ENCODE measurements around the gene RRP9. TPM values are rescaled to one million over a fixed set of nuclear protein-coding genes. Genes with fewer than 3 reads are reported as not detected.
A peak's percentile ranks its signal among the peaks of the same experiment; 100 is the strongest.

The RRP9 gene
- polyA plus RNA-seq, 3 donors: 18.0 to 22.6 (median 20.3) TPM

DNA sequence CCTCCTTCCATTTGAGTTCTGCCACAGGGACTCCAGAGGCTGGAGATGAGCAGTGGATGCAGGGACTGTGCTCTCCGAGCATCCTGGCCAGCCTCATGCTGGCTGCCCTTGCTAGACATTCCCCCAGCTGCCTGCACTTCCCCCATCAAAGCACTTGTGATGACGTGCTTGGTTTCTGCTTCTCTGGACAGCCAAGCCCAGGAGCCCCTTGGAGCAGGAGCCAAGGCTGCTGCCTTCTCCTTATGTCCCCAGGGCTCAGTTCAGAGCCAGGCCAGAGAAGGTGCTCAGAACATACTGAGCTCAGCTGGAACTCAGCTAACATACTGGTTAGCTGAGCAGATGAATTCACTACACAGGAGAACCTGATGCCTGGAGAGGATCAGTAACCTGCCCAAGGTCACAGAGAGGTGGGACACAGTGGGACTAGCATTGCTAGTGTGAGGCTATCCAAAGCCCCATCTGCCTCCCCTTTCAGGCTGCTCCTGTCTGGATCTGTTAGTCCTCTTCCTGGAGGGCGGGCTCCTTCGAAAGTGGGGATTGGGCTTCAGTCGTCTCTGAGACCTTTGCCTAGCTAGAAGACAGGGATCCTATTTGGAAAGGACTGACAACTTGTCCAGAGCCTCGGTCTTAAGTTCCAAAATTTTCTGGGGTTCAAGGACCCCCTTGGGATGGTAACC is 21.3 kb upstream of the RRP9 start:
- no peak for DNase-seq (ENCODE audit: extremely low read depth in 1 of 11, low read depth in 9 of 11, low spot score in 4 of 11)

DNA sequence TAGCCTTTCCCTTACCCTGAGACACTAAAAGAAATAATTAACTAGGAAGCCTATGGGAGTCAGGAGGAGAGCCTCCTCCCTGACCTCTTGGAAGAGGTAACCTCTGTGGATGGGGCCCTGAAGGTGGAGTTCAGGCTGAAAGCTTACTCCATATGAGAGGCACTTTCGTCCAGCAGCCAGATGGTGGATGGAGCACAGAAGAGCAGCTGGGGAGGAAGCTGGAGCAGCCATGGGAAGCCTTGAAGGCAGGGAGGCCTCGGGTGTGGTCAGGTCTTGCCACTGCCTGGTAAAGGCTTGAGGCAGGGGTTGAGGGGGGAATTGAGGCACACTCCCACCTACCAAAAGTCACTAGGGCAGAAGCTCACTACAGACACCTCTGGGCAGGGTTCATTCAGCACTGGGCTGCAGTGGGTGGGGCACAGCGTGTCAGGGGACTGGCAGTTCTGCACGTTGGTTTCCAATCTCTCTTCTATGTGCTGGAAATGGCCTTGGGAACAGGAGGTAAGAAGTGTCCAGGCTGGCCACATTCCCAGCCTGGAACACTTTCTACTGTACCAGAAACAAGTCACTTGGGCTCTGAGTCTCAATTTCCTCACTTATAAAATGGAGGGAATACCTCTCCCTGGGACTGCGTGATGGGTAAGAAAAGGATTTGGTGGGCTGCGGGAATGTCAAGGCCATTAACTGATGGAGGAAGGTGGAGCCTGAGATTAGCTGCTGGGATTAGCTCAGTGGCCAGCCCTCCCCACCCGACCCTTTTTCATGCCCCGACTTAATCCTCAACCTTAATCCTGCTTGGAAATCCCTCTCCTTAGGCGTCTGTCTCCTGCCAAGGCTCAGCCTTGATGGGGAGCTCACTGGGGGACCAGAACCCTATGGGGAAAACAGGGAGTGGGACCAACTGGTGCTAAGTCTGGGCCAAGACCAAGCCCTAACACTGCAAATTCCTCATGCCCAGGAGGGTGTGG is 20.2 kb upstream of the RRP9 start:
- no peak for DNase-seq (ENCODE audit: extremely low read depth in 1 of 11, low read depth in 9 of 11, low spot score in 4 of 11)

DNA sequence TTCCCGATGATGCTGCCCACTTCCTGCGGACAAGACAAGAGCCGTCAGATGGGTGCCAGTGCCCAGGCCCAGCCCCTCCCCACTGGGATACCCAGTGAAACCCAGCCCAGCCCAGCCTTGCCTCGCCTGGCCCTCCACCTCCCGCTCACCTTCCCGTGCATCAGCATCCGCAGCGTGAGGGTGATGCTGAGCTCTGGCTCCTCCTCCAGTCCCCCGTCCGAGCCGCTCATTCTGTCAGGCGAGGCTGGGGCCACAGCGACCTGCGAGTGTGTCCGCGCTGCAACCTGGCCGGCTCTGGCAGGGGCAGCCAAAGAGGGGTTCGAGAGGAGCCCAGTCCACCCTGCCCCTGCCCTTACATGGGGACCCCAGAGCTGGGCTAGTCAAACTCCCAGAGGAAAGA is 19.3 kb upstream of the RRP9 start:
- no peak for DNase-seq (ENCODE audit: extremely low read depth in 1 of 11, low read depth in 9 of 11, low spot score in 4 of 11)

DNA sequence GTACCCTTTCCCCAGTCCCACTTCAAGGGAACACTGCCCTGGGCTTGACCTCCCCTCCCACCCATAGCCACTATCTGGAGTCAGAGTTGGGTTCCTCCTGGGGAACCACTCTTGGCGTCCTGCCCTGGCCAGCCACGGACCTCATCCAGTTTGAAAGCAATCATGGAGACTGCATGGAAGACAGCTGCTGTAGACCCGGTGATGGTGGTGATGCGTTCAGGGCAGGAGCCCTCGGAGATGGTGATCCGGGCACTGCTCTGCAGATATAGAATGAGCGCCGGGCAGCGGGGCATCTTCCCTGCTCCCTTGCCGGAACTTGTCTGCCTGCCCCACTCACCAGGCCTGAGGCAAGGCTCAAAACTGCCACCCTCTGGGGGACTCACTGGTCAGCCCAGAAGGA is 18.7 kb upstream of the RRP9 start:
- no peak for DNase-seq (ENCODE audit: extremely low read depth in 1 of 11, low read depth in 9 of 11, low spot score in 4 of 11)

DNA sequence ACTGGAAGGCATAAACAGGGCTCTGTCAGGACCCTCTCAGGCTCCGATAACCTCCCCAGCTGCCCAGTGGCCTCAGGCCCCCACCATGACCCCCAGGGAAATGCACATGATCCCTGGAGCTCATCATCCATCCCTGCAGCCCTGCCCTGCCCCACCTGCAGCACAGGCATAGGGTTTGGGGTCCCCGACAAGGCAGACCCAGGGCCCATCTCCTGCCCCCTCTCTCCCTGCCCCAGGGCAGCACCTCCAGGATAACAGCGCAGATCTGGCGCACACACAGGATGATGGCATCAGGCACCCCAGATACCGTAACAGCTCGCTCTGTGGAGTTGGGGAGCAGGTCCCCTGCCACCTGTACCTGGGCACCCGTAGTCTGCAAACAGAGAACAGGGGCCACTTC is 17.9 kb upstream of the RRP9 start:
- no peak for DNase-seq (ENCODE audit: extremely low read depth in 1 of 11, low read depth in 9 of 11, low spot score in 4 of 11)

DNA sequence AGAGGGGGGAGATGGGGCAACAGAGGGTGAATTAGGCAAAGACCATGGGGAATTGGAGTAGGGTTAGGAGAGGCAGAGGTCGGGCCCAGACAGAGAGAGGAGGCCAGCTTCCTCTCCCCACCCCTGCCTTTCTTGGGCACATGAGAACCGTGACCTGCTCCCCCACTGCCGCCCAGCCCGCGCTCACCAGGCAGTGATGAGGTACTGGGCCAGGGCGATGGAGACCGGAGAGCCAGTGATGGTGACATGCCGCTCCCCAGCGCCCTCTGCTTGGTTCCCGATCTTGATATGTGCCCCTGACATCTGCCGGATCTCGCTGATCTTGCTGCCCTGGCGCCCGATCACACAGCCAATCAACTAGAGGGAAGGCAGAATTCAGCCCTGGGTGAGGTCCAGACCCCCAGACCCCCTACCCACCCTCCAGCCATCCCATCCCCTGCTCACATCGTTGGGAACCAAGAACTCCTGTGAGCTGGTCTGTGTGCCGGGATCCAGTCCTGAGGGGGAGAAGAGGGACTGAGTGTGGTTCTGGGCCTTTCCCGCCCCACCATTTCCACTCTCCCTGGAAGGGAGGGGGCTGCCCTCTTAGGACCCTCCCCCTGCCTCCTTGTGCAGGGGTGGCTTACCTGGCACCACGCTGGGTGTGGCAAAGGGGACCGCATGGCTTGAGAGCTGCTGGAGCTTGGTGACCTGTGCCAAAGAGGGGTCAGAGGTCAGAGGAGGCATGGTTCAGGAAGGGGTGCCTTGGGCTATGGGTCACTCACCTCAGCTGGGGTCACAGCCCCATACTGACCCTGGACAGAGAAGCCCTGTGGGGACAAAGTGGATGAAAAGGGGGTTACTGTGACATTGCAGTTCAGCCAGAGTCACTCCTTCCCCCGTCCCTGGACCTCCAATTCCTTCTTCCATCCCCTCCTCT is 17.2 kb upstream of the RRP9 start:
- no peak for DNase-seq (ENCODE audit: extremely low read depth in 1 of 11, low read depth in 9 of 11, low spot score in 4 of 11)

DNA sequence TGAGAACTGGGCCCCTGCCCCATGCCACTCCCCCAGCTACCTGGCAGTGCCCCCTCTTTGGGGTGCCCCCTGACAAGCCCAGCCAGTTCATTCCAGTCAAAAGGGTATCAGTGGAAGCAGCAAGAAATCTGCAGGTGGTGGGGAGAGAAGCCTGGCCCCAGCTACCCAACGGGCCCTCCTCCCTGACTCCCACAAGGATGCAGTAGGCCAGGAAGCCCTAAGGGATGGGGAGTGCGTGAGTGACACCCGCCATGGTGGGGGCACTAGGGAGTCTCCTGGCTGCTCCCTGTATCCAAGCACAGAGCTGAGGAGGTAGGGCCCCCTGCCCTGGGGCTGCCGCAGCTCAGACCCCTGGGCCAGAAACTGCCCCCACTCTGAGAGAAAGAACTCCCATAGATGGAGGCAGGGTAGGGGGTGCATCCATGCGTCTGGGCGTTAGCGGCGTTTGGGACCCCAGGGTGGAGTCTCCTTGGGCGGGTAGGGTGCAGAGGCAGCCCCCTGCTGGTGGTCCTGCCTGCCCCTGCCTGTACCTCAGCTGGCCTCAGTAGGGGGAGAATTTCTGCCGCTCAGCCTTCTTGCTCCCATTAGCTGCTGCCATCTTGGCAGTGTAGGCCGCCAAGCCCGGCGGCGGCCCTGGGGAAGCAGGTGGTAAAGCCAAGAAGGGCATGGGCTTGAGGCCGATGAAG is 16.0 kb upstream of the RRP9 start:
- no peak for DNase-seq (ENCODE audit: extremely low read depth in 1 of 11, low read depth in 9 of 11, low spot score in 4 of 11)

DNA sequence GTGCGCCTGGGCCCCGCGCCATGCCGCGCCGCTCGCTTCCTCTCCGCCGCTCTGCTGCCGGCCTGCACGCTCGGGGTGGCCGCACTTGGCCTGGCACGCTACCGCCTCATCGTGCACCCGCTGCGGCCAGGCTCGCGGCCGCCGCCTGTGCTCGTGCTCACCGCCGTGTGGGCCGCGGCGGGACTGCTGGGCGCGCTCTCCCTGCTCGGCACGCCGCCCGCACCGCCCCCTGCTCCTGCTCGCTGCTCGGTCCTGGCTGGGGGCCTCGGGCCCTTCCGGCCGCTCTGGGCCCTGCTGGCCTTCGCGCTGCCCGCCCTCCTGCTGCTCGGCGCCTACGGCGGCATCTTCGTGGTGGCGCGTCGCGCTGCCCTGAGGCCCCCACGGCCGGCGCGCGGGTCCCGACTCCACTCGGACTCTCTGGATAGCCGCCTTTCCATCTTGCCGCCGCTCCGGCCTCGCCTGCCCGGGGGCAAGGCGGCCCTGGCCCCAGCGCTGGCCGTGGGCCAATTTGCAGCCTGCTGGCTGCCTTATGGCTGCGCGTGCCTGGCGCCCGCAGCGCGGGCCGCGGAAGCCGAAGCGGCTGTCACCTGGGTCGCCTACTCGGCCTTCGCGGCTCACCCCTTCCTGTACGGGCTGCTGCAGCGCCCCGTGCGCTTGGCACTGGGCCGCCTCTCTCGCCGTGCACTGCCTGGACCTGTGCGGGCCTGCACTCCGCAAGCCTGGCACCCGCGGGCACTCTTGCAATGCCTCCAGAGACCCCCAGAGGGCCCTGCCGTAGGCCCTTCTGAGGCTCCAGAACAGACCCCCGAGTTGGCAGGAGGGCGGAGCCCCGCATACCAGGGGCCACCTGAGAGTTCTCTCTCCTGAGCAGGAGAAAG is 14.4 kb upstream of the RRP9 start:
- peak in 3 of 11 donors; percentile 38 to 57 (median 53) for DNase-seq (ENCODE audit: extremely low read depth in 1 of 11, low read depth in 9 of 11, low spot score in 4 of 11)

DNA sequence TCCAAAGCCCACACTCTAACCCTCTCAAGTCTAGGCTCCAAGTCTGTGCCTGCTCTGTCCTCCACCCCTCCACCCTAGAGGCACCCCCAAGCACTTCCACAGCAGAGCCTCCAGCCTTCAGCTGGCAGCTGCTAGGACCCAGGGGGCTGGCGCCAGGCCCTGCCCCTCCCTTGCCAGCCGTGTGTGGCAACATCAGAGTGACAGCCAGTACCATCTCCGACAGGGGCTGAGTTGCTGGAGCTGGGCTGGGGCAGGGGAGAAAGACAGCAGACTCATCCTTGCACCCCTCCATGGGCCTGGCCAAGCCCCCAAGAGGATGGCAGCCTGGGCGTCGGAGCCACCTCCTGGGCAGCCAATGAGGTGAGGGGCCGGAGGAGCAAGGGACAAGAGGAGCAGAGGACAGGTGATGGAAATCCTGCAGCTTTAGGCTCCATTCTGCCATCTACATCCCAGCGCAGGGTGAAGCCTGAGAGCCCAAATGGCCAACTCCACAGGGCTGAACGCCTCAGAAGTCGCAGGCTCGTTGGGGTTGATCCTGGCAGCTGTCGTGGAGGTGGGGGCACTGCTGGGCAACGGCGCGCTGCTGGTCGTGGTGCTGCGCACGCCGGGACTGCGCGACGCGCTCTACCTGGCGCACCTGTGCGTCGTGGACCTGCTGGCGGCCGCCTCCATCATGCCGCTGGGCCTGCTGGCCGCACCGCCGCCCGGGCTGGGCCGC is 13.6 kb upstream of the RRP9 start, which contains the start of gene GPR62:
GPR62 (plus strand) TSS at position 207 of the 718 bp plus-strand sequence; CDS start at position 479, 272 bp downstream.
- DNase-seq (ENCODE audit: extremely low read depth in 1 of 11, low read depth in 9 of 11, low spot score in 4 of 11): no peak

DNA sequence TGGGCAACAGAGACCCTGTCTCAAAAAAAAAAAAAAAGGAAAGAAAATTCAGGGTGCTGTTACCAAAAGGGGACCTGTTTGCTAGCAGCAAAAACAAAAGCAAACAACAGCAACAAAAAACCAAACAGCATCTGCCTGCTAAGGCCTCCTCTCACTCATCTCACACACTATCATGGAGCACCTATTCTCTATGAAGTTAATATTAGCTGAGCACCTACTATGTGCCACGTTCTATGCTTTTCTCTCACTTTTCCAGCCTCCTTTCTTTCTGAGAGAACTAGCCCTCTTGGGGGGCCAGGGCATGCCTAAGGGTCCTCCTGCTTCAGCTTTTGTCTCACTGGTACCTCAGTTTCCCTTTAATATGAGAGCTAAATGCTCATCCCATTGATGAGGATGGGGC is 13.0 kb upstream of the RRP9 start:
- DNase-seq (ENCODE audit: extremely low read depth in 1 of 11, low read depth in 9 of 11, low spot score in 4 of 11): no peak

DNA sequence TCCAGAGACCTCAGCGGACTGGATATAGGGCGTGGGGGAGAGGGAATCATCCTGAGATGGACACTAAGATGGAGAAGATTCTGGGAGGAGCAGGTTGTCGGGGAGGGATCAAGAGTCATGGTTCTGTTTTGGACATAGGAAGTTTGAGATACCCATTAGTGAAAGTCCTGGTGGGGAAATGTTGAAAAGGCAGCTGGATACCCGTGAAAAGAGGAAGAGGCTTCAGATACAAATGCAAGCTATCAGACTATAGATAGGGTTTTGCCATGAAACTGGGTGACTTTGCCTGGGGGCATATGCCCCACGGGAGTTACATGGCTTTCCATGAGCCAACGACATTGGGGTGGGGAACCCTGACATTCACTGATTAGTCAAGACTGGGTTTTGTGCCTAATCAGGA is 12.4 kb upstream of the RRP9 start:
- no peak for DNase-seq (ENCODE audit: extremely low read depth in 1 of 11, low read depth in 9 of 11, low spot score in 4 of 11)

DNA sequence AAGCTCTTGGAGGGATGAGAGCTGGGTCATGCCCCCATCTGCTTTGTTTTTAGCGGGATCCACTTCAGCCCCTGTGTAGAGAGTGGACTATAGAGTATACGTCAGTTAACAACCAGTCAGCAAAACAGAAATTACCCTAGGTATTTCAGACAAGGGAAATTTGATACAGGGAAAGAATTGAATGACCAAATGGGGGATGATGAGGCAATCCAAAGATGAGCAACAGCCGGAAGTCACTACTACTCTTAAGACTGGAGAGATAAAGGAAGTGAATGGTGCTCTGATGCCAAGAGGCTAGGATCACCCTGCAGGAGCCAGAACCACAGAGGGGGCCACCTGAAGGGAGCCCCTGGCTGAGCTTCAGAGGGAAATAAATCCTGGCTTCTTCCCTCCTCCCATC is 11.7 kb upstream of the RRP9 start:
- DNase-seq (ENCODE audit: extremely low read depth in 1 of 11, low read depth in 9 of 11, low spot score in 4 of 11): no peak

DNA sequence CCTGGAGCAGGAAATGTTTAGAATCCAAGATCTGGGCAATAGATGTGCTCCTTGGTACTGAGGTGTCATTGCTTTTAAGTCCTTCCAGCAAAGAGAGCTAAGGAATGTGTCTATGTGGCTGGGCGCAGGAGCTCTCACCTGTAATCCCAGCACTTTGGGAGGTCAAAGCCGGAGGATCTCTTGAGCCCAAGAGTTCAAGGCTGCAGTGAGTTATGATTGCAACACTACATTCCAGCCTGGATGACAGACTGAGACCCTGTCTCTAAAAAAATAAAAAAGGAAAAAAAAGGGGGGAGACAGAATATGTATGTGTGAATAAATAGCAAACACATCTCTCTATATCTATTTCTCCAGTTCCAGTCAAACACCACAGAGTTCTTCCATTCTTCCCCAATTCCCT is 9.2 kb upstream of the RRP9 start:
- no peak for DNase-seq (ENCODE audit: extremely low read depth in 1 of 11, low read depth in 9 of 11, low spot score in 4 of 11)

DNA sequence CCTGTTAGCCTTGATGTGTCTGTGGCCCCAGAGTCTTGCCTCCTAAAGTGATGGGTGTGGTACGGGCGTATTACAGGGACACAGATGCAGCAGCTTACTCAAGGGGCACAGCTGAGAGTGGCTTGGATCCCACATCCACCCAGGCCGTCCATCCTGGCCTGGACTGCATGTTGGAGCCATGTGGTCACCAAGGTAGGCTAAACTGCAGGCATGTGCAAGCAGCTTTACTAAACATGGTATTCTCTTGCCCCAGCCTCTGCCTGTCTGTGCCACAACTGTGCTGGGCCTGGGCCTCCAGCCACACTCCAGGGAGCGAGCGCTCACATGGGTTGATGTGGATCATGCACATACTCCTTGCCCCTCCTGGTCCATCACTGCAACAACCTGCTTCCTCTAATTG is 7.4 kb upstream of the RRP9 start:
- DNase-seq (ENCODE audit: extremely low read depth in 1 of 11, low read depth in 9 of 11, low spot score in 4 of 11): no peak

DNA sequence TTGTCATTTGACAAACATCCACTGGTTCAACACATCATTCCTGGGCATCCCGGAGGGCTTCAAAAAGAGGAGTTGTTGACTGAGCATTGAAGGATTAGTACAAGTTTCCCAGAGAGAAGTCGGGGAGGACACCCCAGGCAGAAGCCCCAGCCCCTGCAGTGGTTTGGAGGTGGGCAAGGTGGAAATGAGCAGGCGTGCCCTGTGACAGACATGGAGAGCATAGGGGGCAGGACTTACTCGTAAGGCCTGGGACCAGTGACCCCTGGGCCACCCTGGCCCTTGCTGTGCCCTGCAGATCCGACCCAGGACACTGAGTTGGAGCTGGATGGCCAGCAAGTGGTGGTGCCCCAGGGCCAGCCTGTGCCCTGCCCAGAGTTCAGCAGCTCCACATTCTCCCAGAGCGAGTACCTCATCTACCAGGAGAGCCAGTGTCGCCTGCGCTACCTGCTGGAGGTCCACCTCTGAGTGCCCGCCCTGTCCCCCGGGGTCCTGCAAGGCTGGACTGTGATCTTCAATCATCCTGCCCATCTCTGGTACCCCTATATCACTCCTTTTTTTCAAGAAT is 6.4 kb upstream of the RRP9 start:
- no peak for DNase-seq (ENCODE audit: extremely low read depth in 1 of 11, low read depth in 9 of 11, low spot score in 4 of 11)

DNA sequence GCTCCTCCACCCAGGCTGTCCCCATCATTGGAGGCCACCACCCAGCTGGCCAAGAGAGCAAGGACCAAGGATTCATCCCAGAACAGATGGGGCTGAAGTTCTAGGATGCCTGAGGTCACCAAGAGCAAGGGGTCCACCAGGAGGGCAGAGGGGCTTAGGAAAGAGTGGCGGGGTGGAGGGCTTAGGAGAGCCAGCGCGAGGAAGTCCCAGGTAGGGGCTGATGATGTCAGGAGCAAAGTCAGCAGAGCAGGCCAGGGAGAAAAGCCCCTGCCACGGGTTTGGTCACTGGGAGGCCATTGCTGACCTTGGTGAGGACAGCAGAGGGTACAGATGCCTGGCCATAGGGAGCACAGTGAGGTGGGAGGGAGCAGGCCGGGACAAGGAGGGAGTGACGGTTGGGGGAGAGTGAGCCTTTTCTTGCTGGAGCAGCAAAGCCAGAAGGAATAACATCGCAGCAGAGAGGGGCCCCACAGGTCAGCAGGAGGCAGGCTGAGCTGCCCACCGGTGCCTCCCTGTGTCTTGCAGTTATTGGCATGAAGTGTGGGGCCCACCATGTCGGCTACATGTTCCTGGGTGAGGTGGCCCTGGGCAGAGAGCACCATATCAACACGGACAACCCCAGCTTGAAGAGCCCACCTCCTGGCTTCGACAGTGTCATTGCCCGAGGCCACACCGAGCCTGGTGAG is 5.7 kb upstream of the RRP9 start:
- DNase-seq (ENCODE audit: extremely low read depth in 1 of 11, low read depth in 9 of 11, low spot score in 4 of 11): no peak
